Left ventricle myocardium superior (tissue), 1 donor: ENCODE data around the gene HS6ST2. TPM values are rescaled to one million over a fixed set of nuclear protein-coding genes. Genes with fewer than 3 reads are reported as not detected.

Experiments
- ATAC-seq: fragments of 200-7000 bp; cut with Tn5 transposase; one replicate; pipeline ENCODE4 v1.9.1; 2020; ENCODE audit warnings: mild to moderate bottlenecking, moderate library complexity
- DNase-seq: peaks from one replicate; pipeline ENCODE4 v3.0.0-alpha.2; 2020
- intact Hi-C: fragments of 100-400 bp; cut with micrococcal nuclease; formaldehyde crosslinking; loops from one replicate; pipeline ENCODE4 v1.11.0; 2022
- total RNA-seq: library from RNA; stranded (reverse); fragmentation: NEBNext Ultra II Directional; extraction: Animal tissue kit (Norgen Biotek cat#: 25700); gene quantifications from one replicate; pipeline ENCODE4 v1.2.1, GENCODE V29; 2021
- donor health status: DM: no; HTN: yes; CAD: no; lungs with severe emphysema.

The HS6ST2 gene
- total RNA-seq, 1 donor from 2014 or later, result not detected

DNA sequence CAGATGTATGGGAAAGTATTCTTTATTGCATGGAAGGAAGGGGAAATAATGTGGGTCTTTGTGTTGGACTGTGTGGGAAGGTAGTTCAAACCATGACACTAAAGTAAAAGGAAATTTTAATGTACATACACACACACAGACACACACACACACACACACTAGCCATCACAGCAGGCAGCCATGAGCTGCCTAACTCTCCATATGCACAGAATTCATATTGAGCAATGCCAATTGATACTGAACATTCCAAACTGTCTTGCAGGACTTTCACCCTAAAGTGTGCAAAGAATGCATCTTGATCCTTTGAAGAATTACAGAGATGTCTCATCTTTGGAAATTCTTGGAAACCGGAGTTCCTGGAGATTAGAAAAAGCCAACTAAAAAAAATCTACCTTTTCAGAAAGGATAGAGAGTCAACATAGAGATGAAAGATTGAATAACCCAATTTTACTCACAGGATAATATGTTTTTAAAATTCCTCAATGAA is 349.0 kb downstream of the HS6ST2 start:
- intact Hi-C loops, result no loop called here
- no peak for DNase-seq
- ATAC-seq, result no peak

GRCh38 chrX:132603700-132604286 is 354.6 kb downstream of the HS6ST2 start:
- intact Hi-C loops, result no loop called here
- ATAC-seq, result no peak
- no peak for DNase-seq

DNA sequence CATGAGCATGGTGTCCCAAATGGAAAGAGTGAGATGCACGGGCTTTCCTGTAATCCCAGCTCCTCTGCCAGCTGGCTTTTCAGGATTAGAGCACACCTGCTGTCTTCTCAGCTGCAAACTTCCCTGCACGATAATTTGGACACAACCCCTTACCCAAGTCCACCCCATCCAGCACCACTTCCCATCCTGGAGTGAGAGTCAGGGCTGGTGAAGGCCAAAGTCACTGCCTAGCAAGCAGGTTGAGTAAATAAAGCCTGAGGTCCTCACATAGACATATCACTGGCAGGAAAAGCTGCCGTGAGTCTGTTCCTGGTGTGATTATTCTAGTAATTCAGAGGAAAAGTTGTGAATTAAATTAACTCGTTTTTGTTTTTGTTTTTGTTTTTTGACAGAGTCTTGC is 355.7 kb downstream of the HS6ST2 start:
- DNase-seq, result no peak
- ATAC-seq, result no peak
- intact Hi-C loops, result no loop called here

DNA sequence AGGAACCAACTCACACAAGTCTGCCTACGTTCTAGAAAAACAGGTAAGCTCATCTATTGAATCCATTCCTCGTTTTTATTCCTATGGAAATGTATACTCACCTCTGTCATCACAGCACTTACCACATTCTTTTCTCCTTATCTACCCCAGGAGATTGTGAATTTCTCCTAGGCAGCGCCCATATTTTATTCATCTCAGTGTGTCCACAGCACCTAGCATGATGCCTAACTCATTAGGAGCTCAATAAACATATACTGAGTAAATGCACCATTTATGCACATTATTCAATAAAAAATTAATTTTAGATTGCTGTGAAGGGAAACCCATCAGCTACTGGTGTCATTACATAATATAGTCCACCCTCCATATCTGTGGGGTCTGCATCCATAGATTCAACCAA is 363.4 kb downstream of the HS6ST2 start:
- no peak for ATAC-seq
- intact Hi-C loops, result no loop called here

DNA sequence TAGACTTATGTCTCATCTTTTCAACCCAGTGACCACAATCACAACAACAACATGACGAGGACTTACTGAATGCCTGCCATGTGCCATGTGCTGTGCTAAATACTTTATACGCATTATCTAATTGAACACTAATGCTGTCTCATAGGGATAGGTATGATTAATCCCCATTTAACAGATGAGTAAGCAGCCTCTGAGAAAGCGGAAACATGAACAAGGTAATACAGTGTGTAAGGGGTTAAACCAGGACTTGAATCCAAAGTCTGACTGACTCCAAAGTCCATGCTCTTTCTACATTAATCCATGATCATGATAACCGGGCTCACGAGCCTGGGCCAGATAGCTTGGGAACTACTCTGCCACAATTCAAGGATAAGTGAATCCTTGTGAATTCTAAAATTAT is 364.3 kb downstream of the HS6ST2 start:
- DNase-seq (no peak), ATAC-seq (no peak)
- intact Hi-C loops, result no loop called here

More for the DNA sequence above, 363.4 kb downstream of the HS6ST2 start:
- DNase-seq, result no peak

DNA sequence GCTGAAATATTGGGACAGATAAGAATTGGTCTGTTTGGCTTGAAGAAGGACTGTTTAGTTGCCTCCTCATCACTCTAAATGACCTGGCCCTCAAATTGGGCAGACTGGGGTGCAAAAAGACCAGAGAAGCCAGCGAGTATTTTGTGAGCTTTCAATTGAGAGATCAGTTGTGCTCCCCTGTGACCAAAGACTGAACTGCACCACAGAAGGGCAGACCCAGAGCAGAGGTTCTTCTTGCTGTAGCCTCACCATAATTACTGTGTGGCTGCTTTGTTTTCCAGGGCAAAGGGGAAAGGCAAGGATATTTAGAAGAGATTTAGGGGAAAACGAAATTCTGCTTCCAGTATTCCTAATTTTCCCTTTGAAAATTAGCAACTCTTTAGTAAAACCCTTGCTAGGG is 365.5 kb downstream of the HS6ST2 start:
- intact Hi-C loops, result no loop called here
- ATAC-seq (no peak), DNase-seq (no peak)

GRCh38 chrX:132591719-132592275 is 366.6 kb downstream of the HS6ST2 start:
- intact Hi-C loops, result no loop called here

DNA sequence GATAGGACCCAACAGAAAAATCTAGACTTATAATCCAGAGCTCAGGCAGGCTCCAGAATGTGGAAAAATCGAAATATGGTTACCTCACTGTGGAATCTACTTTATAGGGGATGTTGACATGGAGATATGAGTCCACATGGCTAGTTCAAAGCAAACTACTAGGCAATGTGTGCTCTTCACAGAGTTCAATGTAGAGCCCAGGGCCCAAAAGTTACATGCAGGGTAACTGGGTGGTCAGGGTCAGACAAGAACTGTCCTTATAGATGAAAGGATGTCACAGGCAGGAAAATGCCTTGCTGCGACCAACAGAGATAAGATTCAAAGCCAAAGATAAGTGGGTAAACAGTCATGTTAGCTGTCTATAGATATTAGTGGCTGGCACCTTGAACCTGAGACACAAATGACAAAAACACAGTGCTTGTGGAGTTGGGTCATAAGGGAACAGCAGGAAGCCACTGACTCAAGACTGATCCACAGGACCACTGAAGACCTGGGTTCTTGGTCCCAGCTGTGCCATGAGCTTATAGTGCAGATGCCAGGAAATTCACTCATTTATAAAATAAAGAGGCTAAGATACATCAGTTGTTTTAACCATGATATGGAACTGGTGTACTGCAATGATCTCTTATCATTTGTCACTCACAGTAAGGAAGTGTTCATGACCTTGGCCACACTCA is 367.9 kb downstream of the HS6ST2 start:
- intact Hi-C loops, result no loop called here
- no peak for DNase-seq

More at GRCh38 chrX:132591719-132592275, 366.6 kb downstream of the HS6ST2 start:
- ATAC-seq (no peak), DNase-seq (no peak)

GRCh38 chrX:132584936-132585335 is 373.5 kb downstream of the HS6ST2 start:
- intact Hi-C loops, result no loop called here
- ATAC-seq, result no peak
- DNase-seq, result no peak

More for the DNA sequence above, 367.9 kb downstream of the HS6ST2 start:
- ATAC-seq, result no peak

GRCh38 chrX:132576939-132577338 is 381.5 kb downstream of the HS6ST2 start:
- ATAC-seq (no peak), DNase-seq (no peak)
- intact Hi-C loops, result no loop called here

Other genes starting within 250 kb of the HS6ST2 start
- not detected for gene USP26, start 138.5 kb upstream of the HS6ST2 start, total RNA-seq